Measurements from ENCODE around the gene MRPS9.
A peak's percentile ranks its signal among the peaks of the same experiment; 100 is the strongest.

DNA sequence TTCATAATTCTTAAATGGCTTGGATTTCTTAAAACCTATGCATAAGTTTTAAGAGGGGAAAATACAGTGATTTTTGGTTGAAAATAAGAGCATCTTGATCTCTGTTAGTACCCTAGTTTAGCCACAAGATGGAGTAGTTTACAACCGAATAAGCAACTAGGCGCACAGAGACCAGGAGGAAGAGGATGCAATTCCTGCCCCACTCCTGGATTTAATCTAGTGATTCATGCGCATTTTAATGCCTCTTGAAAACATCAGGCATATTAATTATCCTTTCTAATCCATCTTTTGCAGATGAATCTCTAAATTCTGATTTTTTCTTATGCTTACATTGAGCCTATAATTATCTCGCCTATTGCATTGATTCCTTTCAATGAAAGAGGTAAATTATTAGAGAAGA, 76.7 kb downstream of the MRPS9 start:
- TF ChIP-seq, protein P1, sequence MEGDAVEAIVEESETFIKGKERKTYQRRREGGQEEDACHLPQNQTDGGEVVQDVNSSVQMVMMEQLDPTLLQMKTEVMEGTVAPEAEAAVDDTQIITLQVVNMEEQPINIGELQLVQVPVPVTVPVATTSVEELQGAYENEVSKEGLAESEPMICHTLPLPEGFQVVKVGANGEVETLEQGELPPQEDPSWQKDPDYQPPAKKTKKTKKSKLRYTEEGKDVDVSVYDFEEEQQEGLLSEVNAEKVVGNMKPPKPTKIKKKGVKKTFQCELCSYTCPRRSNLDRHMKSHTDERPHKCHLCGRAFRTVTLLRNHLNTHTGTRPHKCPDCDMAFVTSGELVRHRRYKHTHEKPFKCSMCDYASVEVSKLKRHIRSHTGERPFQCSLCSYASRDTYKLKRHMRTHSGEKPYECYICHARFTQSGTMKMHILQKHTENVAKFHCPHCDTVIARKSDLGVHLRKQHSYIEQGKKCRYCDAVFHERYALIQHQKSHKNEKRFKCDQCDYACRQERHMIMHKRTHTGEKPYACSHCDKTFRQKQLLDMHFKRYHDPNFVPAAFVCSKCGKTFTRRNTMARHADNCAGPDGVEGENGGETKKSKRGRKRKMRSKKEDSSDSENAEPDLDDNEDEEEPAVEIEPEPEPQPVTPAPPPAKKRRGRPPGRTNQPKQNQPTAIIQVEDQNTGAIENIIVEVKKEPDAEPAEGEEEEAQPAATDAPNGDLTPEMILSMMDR (IDR thresholded peaks at IDR 0.05; ENCODE audit: insufficient read depth, low read length, poor library complexity, severe bottlenecking), result peak; percentile 39
- no peak for TF ChIP-seq EZH2phosphoT487 (conservative IDR thresholded peaks at IDR 0.05; ENCODE audit: low read length)
